ENCODE results near the gene TRIM59. TPM values are rescaled to one million over a fixed set of nuclear protein-coding genes. Genes with fewer than 3 reads are reported as not detected.
A peak's percentile ranks its signal among the peaks of the same experiment; 100 is the strongest.

The TRIM59 gene
- total and polyA plus RNA-seq, 9 of the 15 experiments (the other 6 are each of a cell fraction or from before 2014, with no cell fraction given): 16.8 to 101 (median 34.8) TPM

DNA sequence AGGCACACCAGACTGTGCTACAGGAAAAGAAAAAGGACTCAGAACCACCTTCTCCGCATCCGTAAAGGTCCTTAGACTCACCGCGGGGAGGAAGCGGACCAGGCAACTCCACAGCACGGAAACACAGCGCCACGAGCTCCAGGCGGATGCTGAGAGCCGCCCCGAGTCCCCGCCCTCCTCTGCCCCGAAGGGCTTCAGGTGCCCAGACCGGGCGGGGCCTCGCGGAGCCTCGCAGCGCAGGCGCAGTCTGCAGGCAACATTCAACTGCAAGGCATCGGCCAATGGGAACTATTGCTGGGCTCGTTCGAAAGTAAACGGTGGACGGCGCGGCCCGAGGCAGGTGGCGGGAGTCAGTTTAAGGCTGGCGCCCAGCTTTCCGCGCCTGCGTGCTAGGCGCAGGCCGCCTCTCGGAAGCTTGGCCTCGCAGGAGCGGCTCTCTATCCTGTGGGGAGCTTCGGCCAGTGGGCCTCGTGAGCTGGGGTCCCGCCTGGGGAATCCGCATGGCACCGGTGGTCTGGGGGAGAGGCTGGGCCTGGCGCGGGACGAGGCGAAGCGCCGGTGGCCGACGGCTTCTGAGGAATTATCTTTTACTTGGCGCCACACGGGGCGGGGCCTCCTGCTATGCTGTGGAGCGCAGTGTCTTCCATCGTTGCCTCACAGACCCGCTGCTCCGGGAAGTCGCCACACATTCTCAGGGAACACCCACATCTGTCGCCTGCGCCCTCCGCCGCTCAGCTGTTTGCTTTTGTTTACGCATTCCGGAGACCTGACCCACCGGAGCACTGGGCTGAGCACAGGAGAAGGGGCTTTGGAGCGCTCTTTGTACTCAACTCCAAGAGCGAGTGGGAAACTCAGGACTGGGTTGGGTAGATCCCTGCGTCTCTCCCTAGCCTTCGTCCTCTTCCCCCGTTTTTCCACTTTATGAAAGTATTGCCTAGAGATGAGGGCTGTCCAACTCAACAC, at the start of gene TRIM59 (continued):
- no peak for TF ChIP-seq ELF2 (CRISPR knock-in tag; IDR thresholded peaks at IDR 0.05)
- TF ChIP-seq FOSL1 (tag; conservative IDR thresholded peaks at IDR 0.05): peak; percentile 31; the same call in 1 of the 2 replicates
- TF ChIP-seq MECOM (CRISPR knock-in tag; IDR thresholded peaks at IDR 0.05): 0 out of 2 replicates have a peak, but pooled peaks have one; percentile 7
- TF ChIP-seq, protein P1, sequence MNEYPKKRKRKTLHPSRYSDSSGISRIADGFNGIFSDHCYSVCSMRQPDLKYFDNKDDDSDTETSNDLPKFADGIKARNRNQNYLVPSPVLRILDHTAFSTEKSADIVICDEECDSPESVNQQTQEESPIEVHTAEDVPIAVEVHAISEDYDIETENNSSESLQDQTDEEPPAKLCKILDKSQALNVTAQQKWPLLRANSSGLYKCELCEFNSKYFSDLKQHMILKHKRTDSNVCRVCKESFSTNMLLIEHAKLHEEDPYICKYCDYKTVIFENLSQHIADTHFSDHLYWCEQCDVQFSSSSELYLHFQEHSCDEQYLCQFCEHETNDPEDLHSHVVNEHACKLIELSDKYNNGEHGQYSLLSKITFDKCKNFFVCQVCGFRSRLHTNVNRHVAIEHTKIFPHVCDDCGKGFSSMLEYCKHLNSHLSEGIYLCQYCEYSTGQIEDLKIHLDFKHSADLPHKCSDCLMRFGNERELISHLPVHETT (CRISPR knock-in tag; conservative IDR thresholded peaks at IDR 0.05 in 1 of 2, IDR thresholded peaks at IDR 0.05 in 1 of 2): peak in 1 of 2 experiments; percentile 82; a peak in 2 of 4 replicates
- TF ChIP-seq, protein P2, sequence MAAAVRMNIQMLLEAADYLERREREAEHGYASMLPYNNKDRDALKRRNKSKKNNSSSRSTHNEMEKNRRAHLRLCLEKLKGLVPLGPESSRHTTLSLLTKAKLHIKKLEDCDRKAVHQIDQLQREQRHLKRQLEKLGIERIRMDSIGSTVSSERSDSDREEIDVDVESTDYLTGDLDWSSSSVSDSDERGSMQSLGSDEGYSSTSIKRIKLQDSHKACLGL (CRISPR knock-in tag; IDR thresholded peaks at IDR 0.05; ENCODE audit: borderline replicate concordance, poor library complexity, severe bottlenecking): peak; percentile 34
- TF ChIP-seq, protein P3, sequence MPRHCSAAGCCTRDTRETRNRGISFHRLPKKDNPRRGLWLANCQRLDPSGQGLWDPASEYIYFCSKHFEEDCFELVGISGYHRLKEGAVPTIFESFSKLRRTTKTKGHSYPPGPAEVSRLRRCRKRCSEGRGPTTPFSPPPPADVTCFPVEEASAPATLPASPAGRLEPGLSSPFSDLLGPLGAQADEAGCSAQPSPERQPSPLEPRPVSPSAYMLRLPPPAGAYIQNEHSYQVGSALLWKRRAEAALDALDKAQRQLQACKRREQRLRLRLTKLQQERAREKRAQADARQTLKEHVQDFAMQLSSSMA (CRISPR knock-in tag; IDR thresholded peaks at IDR 0.05): peak; percentile 48; the same call in 1 of the 2 replicates
- no peak for TF ChIP-seq ZBTB8A (IDR thresholded peaks at IDR 0.05; ENCODE audit: partially characterized antibody)
- TF ChIP-seq ZNF175 (CRISPR knock-in tag; IDR thresholded peaks at IDR 0.05; ENCODE audit: low read depth): peak; percentile 86; the same call in 1 of the 2 replicates
- no peak for TF ChIP-seq PCBP2 (IDR thresholded peaks at IDR 0.05; ENCODE audit: low read depth, low read length, poor library complexity, severe bottlenecking)
- TF ChIP-seq BACH1 (tag; IDR thresholded peaks at IDR 0.05): peak; percentile 43; the same call in 1 of the 2 replicates
- no peak for TF ChIP-seq PHTF2 (CRISPR knock-in tag; IDR thresholded peaks at IDR 0.05)
- TF ChIP-seq LEF1 (IDR thresholded peaks at IDR 0.05): no peak
- no peak for TF ChIP-seq SRSF9 (IDR thresholded peaks at IDR 0.05; ENCODE audit: borderline replicate concordance, low read depth, low read length)
- no peak for TF ChIP-seq ZBED1 (IDR thresholded peaks at IDR 0.05)
- TF ChIP-seq EHMT2 (IDR thresholded peaks at IDR 0.05): no peak
- TF ChIP-seq PHF8 (IDR thresholded peaks at IDR 0.05; ENCODE audit: borderline replicate concordance, low read length): peak; percentile 94; the same call in 1 of the 2 replicates
- peak; percentile 54 for TF ChIP-seq POU5F1 (IDR thresholded peaks at IDR 0.05; ENCODE audit: borderline replicate concordance, low read depth, low read length, partially characterized antibody)
- TF ChIP-seq ZFP30 (CRISPR knock-in tag; IDR thresholded peaks at IDR 0.05; ENCODE audit: borderline replicate concordance): no peak
- no peak; the same call in 1 of the 2 replicates for TF ChIP-seq ZEB2 (IDR thresholded peaks at IDR 0.05)
- TF ChIP-seq SMARCC2 (IDR thresholded peaks at IDR 0.05; ENCODE audit: low read depth): no peak
- TF ChIP-seq, protein P4, sequence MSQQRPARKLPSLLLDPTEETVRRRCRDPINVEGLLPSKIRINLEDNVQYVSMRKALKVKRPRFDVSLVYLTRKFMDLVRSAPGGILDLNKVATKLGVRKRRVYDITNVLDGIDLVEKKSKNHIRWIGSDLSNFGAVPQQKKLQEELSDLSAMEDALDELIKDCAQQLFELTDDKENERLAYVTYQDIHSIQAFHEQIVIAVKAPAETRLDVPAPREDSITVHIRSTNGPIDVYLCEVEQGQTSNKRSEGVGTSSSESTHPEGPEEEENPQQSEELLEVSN (IDR thresholded peaks at IDR 0.05; ENCODE audit: borderline replicate concordance in 1 of 2, extremely low read depth in 1 of 2, insufficient read depth in 1 of 2, insufficient read length in 1 of 2, low read depth in 1 of 2, low read length in 1 of 2, poor library complexity in 1 of 2, severe bottlenecking in 1 of 2): peak; percentile 99
- peak; percentile 70 for TF ChIP-seq DMBX1 (CRISPR knock-in tag; IDR thresholded peaks at IDR 0.05; ENCODE audit: borderline replicate concordance)
- no peak for TF ChIP-seq TFAM (CRISPR knock-in tag; conservative IDR thresholded peaks at IDR 0.05)
